ENCODE results near the gene WWOX. TPM values are rescaled to one million over a fixed set of nuclear protein-coding genes. Genes with fewer than 3 reads are reported as not detected.

Gene WWOX
- total RNA-seq, 4 donors from 2014 or later = 135 to 209 (median 159) TPM

GRCh38 chr16:78396673-78397072 lies 297.2 kb downstream of the WWOX start:
- TF ChIP-seq POLR2A (IDR thresholded peaks at IDR 0.05) = no peak
- TF ChIP-seq CTCF (IDR thresholded peaks at IDR 0.05) = no peak
- Histone ChIP-seq H3K36me3 (no peaks in the 10 kb centered on the region), H3K9me3 (no peaks in the 10 kb centered on the region), H3K4me1 (peaks cover 6 to 7% of the 10 kb centered on the region in 2 donors), H3K4me3 (replicated peaks in 1 of 3) (no peak overlapping the region), H3K27ac (no peak overlapping the region), H3K27me3 (no peaks in the 10 kb centered on the region)
- WGBS, 2 donors = 96 to 97% methylated on average over 4 of the region's 4 CpGs
- intact Hi-C loops (cut with DNase I) = no loop called here
- DNase-seq = no peak

GRCh38 chr16:78399384-78399783 lies 299.9 kb downstream of the WWOX start:
- DNase-seq = no peak
- no peaks in the 10 kb centered on the region for H3K36me3 ChIP-seq
- 89 to 96% methylated on average over 5 of the region's 5 CpGs for WGBS, 2 donors

GRCh38 chr16:78402833-78403232 lies 303.4 kb downstream of the WWOX start:
- intact Hi-C loops (cut with DNase I) = no loop called here
- TF ChIP-seq CTCF (IDR thresholded peaks at IDR 0.05) (no peak), POLR2A (IDR thresholded peaks at IDR 0.05) (no peak)
- Histone ChIP-seq H3K4me3 (replicated peaks in 1 of 3) (no peak overlapping the region), H3K4me1 (no peaks in the 10 kb centered on the region), H3K27ac (no peak overlapping the region), H3K9me3 (no peaks in the 10 kb centered on the region), H3K27me3 (no peaks in the 10 kb centered on the region), H3K36me3 (no peaks in the 10 kb centered on the region)
- 84 to 89% methylated on average over 3 of the region's 3 CpGs for WGBS, 2 donors
- no peak for DNase-seq

More at GRCh38 chr16:78399384-78399783, 299.9 kb downstream of the WWOX start:
- intact Hi-C loops (cut with DNase I) = no loop called here
- Histone ChIP-seq H3K9me3 (no peaks in the 10 kb centered on the region), H3K4me1 (no peaks in the 10 kb centered on the region), H3K27ac (no peak overlapping the region), H3K27me3 (no peaks in the 10 kb centered on the region), H3K4me3 (replicated peaks in 1 of 3) (no peak overlapping the region)
- no peak for TF ChIP-seq POLR2A (IDR thresholded peaks at IDR 0.05)

GRCh38 chr16:78405040-78405439 lies 305.6 kb downstream of the WWOX start:
- Histone ChIP-seq H3K4me1 (no peaks in the 10 kb centered on the region), H3K27ac (no peak overlapping the region), H3K9me3 (no peaks in the 10 kb centered on the region), H3K36me3 (no peaks in the 10 kb centered on the region), H3K27me3 (no peaks in the 10 kb centered on the region), H3K4me3 (replicated peaks in 1 of 3) (no peak overlapping the region)
- TF ChIP-seq CTCF (IDR thresholded peaks at IDR 0.05) (no peak), POLR2A (IDR thresholded peaks at IDR 0.05) (no peak)
- WGBS, 2 donors = 91% methylated on average over 3 of the region's 3 CpGs
- intact Hi-C loops (cut with DNase I) = no loop called here
- no peak for DNase-seq

- Histone ChIP-seq H3K4me3 (replicated peaks in 1 of 3) (no peak overlapping the region), H3K27me3 (no peaks in the 10 kb centered on the region), H3K9me3 (no peaks in the 10 kb centered on the region), H3K27ac (no peak overlapping the region), H3K36me3 (no peaks in the 10 kb centered on the region), H3K4me1 (no peaks in the 10 kb centered on the region)
- no peak for DNase-seq
- intact Hi-C loops (cut with DNase I) = no loop called here
- 96 to 97% methylated on average over 7 of the region's 7 CpGs for WGBS, 2 donors
- no peak for TF ChIP-seq POLR2A (IDR thresholded peaks at IDR 0.05)
- TF ChIP-seq CTCF (IDR thresholded peaks at IDR 0.05) = no peak
These were observed 306.4 kb downstream of the WWOX start for GRCh38 chr16:78405833-78406232.

- no peaks in the 10 kb centered on the region for H3K27me3 ChIP-seq
- intact Hi-C loops (cut with DNase I) = no loop called here
- no peak overlapping the region for H3K27ac ChIP-seq
- no peak overlapping the region for H3K4me3 ChIP-seq (replicated peaks in 1 of 3)
- no peaks in the 10 kb centered on the region for H3K36me3 ChIP-seq
- TF ChIP-seq CTCF (IDR thresholded peaks at IDR 0.05) (no peak), POLR2A (IDR thresholded peaks at IDR 0.05) (no peak)
- no peak for DNase-seq
- no peaks in the 10 kb centered on the region for H3K4me1 ChIP-seq
- H3K9me3 ChIP-seq = no peaks in the 10 kb centered on the region
These were observed 307.7 kb downstream of the WWOX start for GRCh38 chr16:78407191-78407590.

All from thyroid gland (tissue), 4 donors.